DOHH2 (cell line): ENCODE measurements around the gene DHFR2.

ENCODE experiments used
- EZH2phosphoT487 ChIP-seq: fragments of 200-600 bp; sonication (generic); IDR thresholded peaks from 2 replicates; pipeline ENCODE4 v1.6.1; 2017; ENCODE audit warnings: borderline replicate concordance, mild to moderate bottlenecking, antibody characterized with exemption, low read length, moderate library complexity, mixed read lengths
- TF ChIP-seq, protein P1 (sequence below): fragments of 200-600 bp; sonication (generic); IDR thresholded peaks from one replicate; pipeline ENCODE4 v1.5.1; 2014; ENCODE audit warnings: antibody characterized with exemption, mild to moderate bottlenecking, low read depth, low read length; ENCODE audit not compliant: poor library complexity, severe bottlenecking

DNA sequence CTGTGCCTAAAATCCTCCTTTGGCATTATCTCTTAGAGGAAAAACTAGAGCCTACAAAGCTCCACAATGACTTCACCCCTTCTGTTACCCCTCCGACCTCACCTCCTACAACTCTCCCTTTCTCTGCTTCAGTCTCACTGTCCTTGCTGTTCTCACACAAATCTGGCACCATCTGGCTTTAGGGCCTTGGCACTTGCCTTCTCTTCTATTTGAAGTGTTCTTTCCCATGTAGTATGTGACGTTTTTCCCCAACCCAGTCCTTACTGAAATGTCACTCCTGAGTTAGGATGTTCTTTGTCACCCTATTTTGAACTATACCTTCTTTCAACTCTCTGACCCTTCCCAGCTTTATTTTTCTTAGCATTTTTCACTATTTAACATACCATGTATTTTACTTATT, 43.1 kb downstream of the DHFR2 start:
- TF ChIP-seq, protein P1, sequence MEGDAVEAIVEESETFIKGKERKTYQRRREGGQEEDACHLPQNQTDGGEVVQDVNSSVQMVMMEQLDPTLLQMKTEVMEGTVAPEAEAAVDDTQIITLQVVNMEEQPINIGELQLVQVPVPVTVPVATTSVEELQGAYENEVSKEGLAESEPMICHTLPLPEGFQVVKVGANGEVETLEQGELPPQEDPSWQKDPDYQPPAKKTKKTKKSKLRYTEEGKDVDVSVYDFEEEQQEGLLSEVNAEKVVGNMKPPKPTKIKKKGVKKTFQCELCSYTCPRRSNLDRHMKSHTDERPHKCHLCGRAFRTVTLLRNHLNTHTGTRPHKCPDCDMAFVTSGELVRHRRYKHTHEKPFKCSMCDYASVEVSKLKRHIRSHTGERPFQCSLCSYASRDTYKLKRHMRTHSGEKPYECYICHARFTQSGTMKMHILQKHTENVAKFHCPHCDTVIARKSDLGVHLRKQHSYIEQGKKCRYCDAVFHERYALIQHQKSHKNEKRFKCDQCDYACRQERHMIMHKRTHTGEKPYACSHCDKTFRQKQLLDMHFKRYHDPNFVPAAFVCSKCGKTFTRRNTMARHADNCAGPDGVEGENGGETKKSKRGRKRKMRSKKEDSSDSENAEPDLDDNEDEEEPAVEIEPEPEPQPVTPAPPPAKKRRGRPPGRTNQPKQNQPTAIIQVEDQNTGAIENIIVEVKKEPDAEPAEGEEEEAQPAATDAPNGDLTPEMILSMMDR, result no peak
- no peak for TF ChIP-seq EZH2phosphoT487
